Measurements from ENCODE around the gene RIPOR3. TPM values are rescaled to one million over a fixed set of nuclear protein-coding genes. Genes with fewer than 3 reads are reported as not detected.
"Not testable (repeated sequence)": the region's sequence is repeated elsewhere in the genome, so short reads cannot be mapped to it uniquely, and the experiment has no call there.

RIPOR3 gene
- total RNA-seq, 4 donors from 2014 or later: 6.1 to 25.7 (median 15.3) TPM

DNA sequence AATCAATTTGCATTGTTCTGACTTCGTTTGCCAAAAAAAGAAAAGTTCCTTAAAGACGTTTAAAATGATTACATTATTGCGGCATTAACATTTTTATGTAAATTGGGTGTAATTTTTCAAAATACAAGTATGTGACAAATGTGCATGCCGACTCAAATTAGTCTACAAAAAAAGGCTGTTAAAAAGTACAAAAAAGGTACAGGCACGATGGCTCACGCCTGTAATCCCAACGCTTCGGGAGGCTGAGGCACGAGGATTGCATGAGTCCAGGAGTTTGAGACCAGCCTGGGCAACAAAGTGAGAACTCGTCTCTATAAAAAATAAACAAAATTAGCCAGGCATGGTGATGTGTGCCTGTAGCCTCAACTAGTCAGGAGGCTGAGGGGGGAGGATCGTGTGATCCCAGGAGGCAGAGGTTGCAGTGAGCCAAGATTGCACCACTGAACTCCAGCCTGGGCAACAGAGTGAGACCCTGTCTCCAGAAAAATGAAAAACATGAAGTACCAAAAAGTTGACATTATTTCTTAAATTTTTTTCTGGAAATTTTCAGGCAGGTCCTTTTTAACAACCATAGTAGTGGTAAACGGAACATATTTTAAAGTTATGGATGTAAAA is 91.0 kb downstream of the RIPOR3 start:
- Histone ChIP-seq H3K27ac (replicated peaks in 1 of 4) (no peak overlapping the region), H3K9me3 (no peaks in the 10 kb centered on the region), H3K4me3 (no peak overlapping the region), H3K27me3 (peaks cover 0 to 61% (median 6%) of the 10 kb centered on the region in 4 donors), H3K36me3 (peaks cover 0 to 16% (median 12%) of the 10 kb centered on the region in 4 donors), H3K4me1 (peaks cover 0 to 9% (median 5%) of the 10 kb centered on the region in 4 donors)
- WGBS: 85% methylated on average over 12 of the region's 12 CpGs
- TF ChIP-seq POLR2A (IDR thresholded peaks at IDR 0.05; ENCODE audit: low read depth): no peak
- TF ChIP-seq, protein P1, sequence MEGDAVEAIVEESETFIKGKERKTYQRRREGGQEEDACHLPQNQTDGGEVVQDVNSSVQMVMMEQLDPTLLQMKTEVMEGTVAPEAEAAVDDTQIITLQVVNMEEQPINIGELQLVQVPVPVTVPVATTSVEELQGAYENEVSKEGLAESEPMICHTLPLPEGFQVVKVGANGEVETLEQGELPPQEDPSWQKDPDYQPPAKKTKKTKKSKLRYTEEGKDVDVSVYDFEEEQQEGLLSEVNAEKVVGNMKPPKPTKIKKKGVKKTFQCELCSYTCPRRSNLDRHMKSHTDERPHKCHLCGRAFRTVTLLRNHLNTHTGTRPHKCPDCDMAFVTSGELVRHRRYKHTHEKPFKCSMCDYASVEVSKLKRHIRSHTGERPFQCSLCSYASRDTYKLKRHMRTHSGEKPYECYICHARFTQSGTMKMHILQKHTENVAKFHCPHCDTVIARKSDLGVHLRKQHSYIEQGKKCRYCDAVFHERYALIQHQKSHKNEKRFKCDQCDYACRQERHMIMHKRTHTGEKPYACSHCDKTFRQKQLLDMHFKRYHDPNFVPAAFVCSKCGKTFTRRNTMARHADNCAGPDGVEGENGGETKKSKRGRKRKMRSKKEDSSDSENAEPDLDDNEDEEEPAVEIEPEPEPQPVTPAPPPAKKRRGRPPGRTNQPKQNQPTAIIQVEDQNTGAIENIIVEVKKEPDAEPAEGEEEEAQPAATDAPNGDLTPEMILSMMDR (IDR thresholded peaks at IDR 0.05): no peak
- no peak for TF ChIP-seq POLR2AphosphoS5 (IDR thresholded peaks at IDR 0.05)
- no peak for TF ChIP-seq EP300 (IDR thresholded peaks at IDR 0.05)
- intact Hi-C loops (cut with DNase I): no loop called here
- no peak for DNase-seq (ENCODE audit: extremely low spot score)

DNA sequence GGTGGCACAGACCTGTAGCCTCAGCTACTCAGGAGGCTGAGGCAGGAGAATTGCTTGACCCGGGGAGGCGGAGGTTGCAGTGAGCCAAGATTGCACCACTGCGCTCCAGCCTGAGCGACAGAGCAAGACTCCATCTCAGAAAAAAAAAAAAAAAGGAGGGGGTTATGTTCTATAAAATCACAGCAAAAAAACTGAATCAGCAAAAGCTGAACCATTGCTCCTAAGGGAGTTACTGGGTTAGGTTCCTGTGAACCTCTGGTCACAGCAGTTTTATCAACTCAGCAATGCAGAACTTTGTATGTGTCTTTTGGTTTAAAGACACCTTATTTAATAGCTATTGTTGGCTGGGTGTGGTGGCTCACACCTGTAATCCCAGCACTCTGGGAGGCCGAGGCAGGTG is 92.6 kb downstream of the RIPOR3 start:
- Histone ChIP-seq H3K36me3 (peaks cover 0 to 16% (median 11%) of the 10 kb centered on the region in 4 donors), H3K4me1 (peaks cover 0 to 12% (median 7%) of the 10 kb centered on the region in 4 donors), H3K27me3 (peaks cover 0 to 66% (median 6%) of the 10 kb centered on the region in 4 donors)
- H3K4me3 ChIP-seq; intact Hi-C loops (cut with DNase I); DNase-seq (ENCODE audit: extremely low spot score); H3K9me3 ChIP-seq; H3K27ac ChIP-seq (replicated peaks in 1 of 4): not testable (repeated sequence)
- 97% methylated on average over 5 of the region's 5 CpGs for WGBS

GRCh38 chr20:50598074-50598473 is 93.3 kb downstream of the RIPOR3 start:
- 87% methylated on average over 6 of the region's 7 CpGs for WGBS
- DNase-seq (ENCODE audit: extremely low spot score): no peak
- peaks cover 0 to 12% (median 11%) of the 10 kb centered on the region in 4 donors for H3K36me3 ChIP-seq
- TF ChIP-seq POLR2A (IDR thresholded peaks at IDR 0.05; ENCODE audit: low read depth): no peak
- TF ChIP-seq, protein P1 (IDR thresholded peaks at IDR 0.05): no peak
- TF ChIP-seq EP300 (IDR thresholded peaks at IDR 0.05): no peak
- no peak for TF ChIP-seq POLR2AphosphoS5 (IDR thresholded peaks at IDR 0.05)
- peaks cover 0 to 66% (median 6%) of the 10 kb centered on the region in 4 donors for H3K27me3 ChIP-seq
- no peak overlapping the region for H3K27ac ChIP-seq (replicated peaks in 1 of 4)
- H3K9me3 ChIP-seq: no peaks in the 10 kb centered on the region
- no peak overlapping the region for H3K4me3 ChIP-seq
- intact Hi-C loops (cut with DNase I): no loop called here
- peaks cover under 1 to 18% (median 11%) of the 10 kb centered on the region in 4 donors for H3K4me1 ChIP-seq

GRCh38 chr20:50597406-50597969 is 93.9 kb downstream of the RIPOR3 start:
- WGBS: 84% methylated on average over 18 of the region's 22 CpGs
- intact Hi-C loops (cut with DNase I): no loop called here
- Histone ChIP-seq H3K4me1 (peaks cover 7 to 24% (median 16%) of the 10 kb centered on the region in 4 donors), H3K9me3 (no peaks in the 10 kb centered on the region), H3K4me3 (no peak overlapping the region), H3K27me3 (peaks cover 0 to 61% (median 6%) of the 10 kb centered on the region in 4 donors), H3K27ac (replicated peaks in 1 of 4) (no peak overlapping the region), H3K36me3 (peaks cover 0 to 11% (median 10%) of the 10 kb centered on the region in 4 donors)
- TF ChIP-seq POLR2A (IDR thresholded peaks at IDR 0.05; ENCODE audit: low read depth) (no peak), POLR2AphosphoS5 (IDR thresholded peaks at IDR 0.05) (no peak), EP300 (IDR thresholded peaks at IDR 0.05) (no peak)
- TF ChIP-seq, protein P1 (IDR thresholded peaks at IDR 0.05): no peak
- DNase-seq (ENCODE audit: extremely low spot score): no peak

GRCh38 chr20:50596694-50597021 is 94.7 kb downstream of the RIPOR3 start:
- Histone ChIP-seq H3K4me1 (peaks cover 15 to 32% (median 25%) of the 10 kb centered on the region in 4 donors), H3K4me3 (no peak overlapping the region), H3K36me3 (peaks cover 0 to 11% (median 3%) of the 10 kb centered on the region in 4 donors), H3K9me3 (no peaks in the 10 kb centered on the region), H3K27me3 (peaks cover 0 to 54% (median 6%) of the 10 kb centered on the region in 4 donors), H3K27ac (replicated peaks in 1 of 4) (no peak overlapping the region)
- WGBS: 89% methylated on average over 11 of the region's 11 CpGs
- DNase-seq (ENCODE audit: extremely low spot score): no peak
- intact Hi-C loops (cut with DNase I): no loop called here
- TF ChIP-seq EP300 (IDR thresholded peaks at IDR 0.05) (no peak), POLR2AphosphoS5 (IDR thresholded peaks at IDR 0.05) (no peak), POLR2A (IDR thresholded peaks at IDR 0.05; ENCODE audit: low read depth) (no peak)
- TF ChIP-seq, protein P1 (IDR thresholded peaks at IDR 0.05): no peak
